WTC11 (cell line): ENCODE data around the gene TANGO2. TPM values are rescaled to one million over a fixed set of nuclear protein-coding genes. Genes with fewer than 3 reads are reported as not detected.

ENCODE experiments used
- ATAC-seq: fragments of 200-7000 bp; cut with Tn5 transposase; 2 replicates; pipeline ENCODE4 v1.10.0; 2021; ENCODE audit warnings: mild to moderate bottlenecking, moderate library complexity
- CTCF ChIA-PET: fragments of 300-600 bp; sonication (Branson Sonifier 250); formaldehyde crosslinking; loops from one replicate; lab custom pipeline; 2021; ENCODE audit warnings: antibody characterized with exemption; lab: Charles Lee
- POLR2A ChIA-PET: fragments of 350-600 bp; sonication (Branson Sonifier 250); formaldehyde crosslinking; loops from one replicate; lab custom pipeline; 2021; ENCODE audit warnings: antibody characterized with exemption; lab: Charles Lee
- DNase-seq: peaks from one replicate; pipeline ENCODE4 v3.0.0; 2021; ENCODE audit warnings: low spot score
- H3K27ac Mint-ChIP-seq: 2 replicates; pipeline ENCODE4 v1.8.0; 2021; ENCODE audit warnings: mixed read lengths
- H3K27me3 Mint-ChIP-seq: 2 replicates; pipeline ENCODE4 v1.8.0; 2021; ENCODE audit warnings: low read depth, mild to moderate bottlenecking, moderate library complexity, mixed read lengths
- H3K36me3 Mint-ChIP-seq: 2 replicates; pipeline ENCODE4 v1.8.0; 2021; ENCODE audit warnings: mixed read lengths
- H3K4me1 Mint-ChIP-seq: 2 replicates; pipeline ENCODE4 v1.8.0; 2022; ENCODE audit warnings: mixed read lengths
- H3K4me3 Mint-ChIP-seq: 2 replicates; pipeline ENCODE4 v1.8.0; 2021; ENCODE audit warnings: mild to moderate bottlenecking, moderate library complexity, mixed read lengths
- H3K9me3 Mint-ChIP-seq: 2 replicates; pipeline ENCODE4 v1.8.0; 2021; ENCODE audit warnings: mixed read lengths
- E2F1 ChIP-seq: sonication (generic); formaldehyde crosslinking; IDR thresholded peaks from 2 replicates; pipeline ENCODE4 v1.8.0; 2022; ENCODE audit warnings: mild to moderate bottlenecking, missing genetic modification reagents
- E2F4 ChIP-seq: sonication (generic); formaldehyde crosslinking; IDR thresholded peaks from 2 replicates; pipeline ENCODE4 v1.8.1; 2022; ENCODE audit warnings: low read depth, mild to moderate bottlenecking, moderate library complexity, missing genetic modification reagents, borderline replicate concordance
- ETV6 ChIP-seq: sonication (generic); formaldehyde crosslinking; IDR thresholded peaks from 2 replicates; pipeline ENCODE4 v1.8.1; 2022; ENCODE audit warnings: mild to moderate bottlenecking, missing genetic modification reagents
- FOXJ3 ChIP-seq: sonication (generic); formaldehyde crosslinking; IDR thresholded peaks from 2 replicates; pipeline ENCODE4 v1.9.0; 2021; ENCODE audit warnings: missing genetic modification reagents, mild to moderate bottlenecking, borderline replicate concordance
- FOXK1 ChIP-seq: sonication (generic); formaldehyde crosslinking; IDR thresholded peaks from 2 replicates; pipeline ENCODE4 v1.8.0; 2022; ENCODE audit warnings: mild to moderate bottlenecking, moderate library complexity, missing genetic modification reagents
- FOXP1 ChIP-seq: sonication (generic); formaldehyde crosslinking; IDR thresholded peaks from 2 replicates; pipeline ENCODE4 v1.8.0; 2022; ENCODE audit warnings: missing genetic modification reagents, mild to moderate bottlenecking, moderate library complexity, borderline replicate concordance
- HMGA2 ChIP-seq: fragments of 250-450 bp; sonication (Bioruptor Pico); IDR thresholded peaks from 2 replicates; pipeline ENCODE4 v1.4.0; 2021; ENCODE audit warnings: mild to moderate bottlenecking, moderate library complexity
- MYBL2 ChIP-seq: sonication (generic); formaldehyde crosslinking; IDR thresholded peaks from 2 replicates; pipeline ENCODE4 v1.8.1; 2023; ENCODE audit warnings: mild to moderate bottlenecking, moderate library complexity, missing genetic modification reagents
- NR1H2 ChIP-seq: sonication (generic); formaldehyde crosslinking; IDR thresholded peaks from 2 replicates; pipeline ENCODE4 v1.9.0; 2021; ENCODE audit warnings: mild to moderate bottlenecking, moderate library complexity, missing genetic modification reagents
- SP1 ChIP-seq: sonication (generic); formaldehyde crosslinking; conservative IDR thresholded peaks from 2 replicates; pipeline ENCODE4 v1.8.1; 2022; ENCODE audit warnings: missing genetic modification reagents
- TCF7 ChIP-seq: sonication (generic); formaldehyde crosslinking; IDR thresholded peaks from 2 replicates; pipeline ENCODE4 v1.8.0; 2022; ENCODE audit warnings: mild to moderate bottlenecking, low read depth, missing genetic modification reagents, moderate library complexity
- USF1 ChIP-seq: sonication (generic); formaldehyde crosslinking; IDR thresholded peaks from 2 replicates; pipeline ENCODE4 v1.8.0; 2022; ENCODE audit warnings: mild to moderate bottlenecking, missing genetic modification reagents
- ZNF219 ChIP-seq: sonication (generic); formaldehyde crosslinking; IDR thresholded peaks from 2 replicates; pipeline ENCODE4 v1.8.0; 2023; ENCODE audit warnings: missing genetic modification reagents, mild to moderate bottlenecking, borderline replicate concordance
- ZNF263 ChIP-seq: sonication (generic); formaldehyde crosslinking; IDR thresholded peaks from 2 replicates; pipeline ENCODE4 v1.8.1; 2022; ENCODE audit warnings: low read depth, mild to moderate bottlenecking, moderate library complexity, missing genetic modification reagents
- ZNF423 ChIP-seq: fragments of 250-450 bp; sonication (Bioruptor Pico); IDR thresholded peaks from 2 replicates; pipeline ENCODE4 v2.1.2; 2022; ENCODE audit warnings: mild to moderate bottlenecking, moderate library complexity
- ZNF671 ChIP-seq: fragments of 250-450 bp; sonication (Bioruptor Pico); IDR thresholded peaks from 2 replicates; pipeline ENCODE4 v1.8.0; 2021; ENCODE audit warnings: mild to moderate bottlenecking
- total RNA-seq: library from RNA; stranded (reverse); gene quantifications from 3 replicates; pipeline ENCODE4 v1.2.3, GENCODE V29; 2021
- TF ChIP-seq, protein P1 (sequence below): sonication (generic); formaldehyde crosslinking; IDR thresholded peaks from 2 replicates; pipeline ENCODE4 v1.8.1; 2023; ENCODE audit warnings: mild to moderate bottlenecking, missing genetic modification reagents
- TF ChIP-seq, protein P2 (sequence below): sonication (generic); formaldehyde crosslinking; IDR thresholded peaks from 2 replicates; pipeline ENCODE4 v1.8.1; 2022; ENCODE audit warnings: missing genetic modification reagents, borderline replicate concordance
- TF ChIP-seq, protein P3 (sequence below): sonication (generic); formaldehyde crosslinking; conservative IDR thresholded peaks from 2 replicates; pipeline ENCODE4 v1.8.1; 2022; ENCODE audit warnings: mild to moderate bottlenecking, missing genetic modification reagents
- TF ChIP-seq, protein P4 (sequence below): sonication (generic); formaldehyde crosslinking; IDR thresholded peaks from 2 replicates; pipeline ENCODE4 v1.8.1; 2023; ENCODE audit warnings: mild to moderate bottlenecking, missing genetic modification reagents, moderate library complexity

The TANGO2 gene
- total RNA-seq, 1 experiment from 2014 or later: 14.8 TPM

DNA sequence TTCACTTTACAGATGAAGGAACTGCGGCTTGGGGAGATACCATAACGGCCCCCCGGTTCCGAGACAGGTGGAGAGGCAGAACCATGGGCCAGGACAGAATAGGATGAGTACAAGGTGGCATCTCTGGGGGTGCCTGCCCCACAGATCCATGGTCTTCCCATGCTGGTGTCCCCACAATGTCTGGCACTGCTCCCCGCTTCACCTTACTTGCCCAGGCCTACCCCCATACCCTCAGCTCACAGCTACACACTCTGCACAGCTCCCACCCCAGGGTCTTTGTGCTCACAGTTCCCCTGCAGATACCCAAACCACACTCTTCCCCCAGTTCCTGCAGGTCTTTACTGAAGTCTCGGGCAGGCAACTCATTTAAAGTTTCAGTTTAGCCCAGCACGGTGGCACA, 47.7 kb downstream of the TANGO2 start:
- ChIA-PET CTCF (no interaction called here), POLR2A (interaction anchor here (0.7 kb wide), 1 partner anchor 49 kb away, joined by 5 read pairs; no protein-coding TSS in a partner anchor)
- peaks cover 15% of the 10 kb centered on the region for H3K27me3 Mint-ChIP-seq
- H3K4me3 Mint-ChIP-seq: no peak overlapping the region
- ATAC-seq: no peak
- no peaks in the 10 kb centered on the region for H3K36me3 Mint-ChIP-seq
- no peak for TF ChIP-seq ETV6 (CRISPR knock-in tag)
- TF ChIP-seq ZNF671 (CRISPR knock-in tag): no peak
- no peaks in the 10 kb centered on the region for H3K9me3 Mint-ChIP-seq
- DNase-seq: no peak
- H3K27ac Mint-ChIP-seq: no peak overlapping the region
- no peaks in the 10 kb centered on the region for H3K4me1 Mint-ChIP-seq

DNA sequence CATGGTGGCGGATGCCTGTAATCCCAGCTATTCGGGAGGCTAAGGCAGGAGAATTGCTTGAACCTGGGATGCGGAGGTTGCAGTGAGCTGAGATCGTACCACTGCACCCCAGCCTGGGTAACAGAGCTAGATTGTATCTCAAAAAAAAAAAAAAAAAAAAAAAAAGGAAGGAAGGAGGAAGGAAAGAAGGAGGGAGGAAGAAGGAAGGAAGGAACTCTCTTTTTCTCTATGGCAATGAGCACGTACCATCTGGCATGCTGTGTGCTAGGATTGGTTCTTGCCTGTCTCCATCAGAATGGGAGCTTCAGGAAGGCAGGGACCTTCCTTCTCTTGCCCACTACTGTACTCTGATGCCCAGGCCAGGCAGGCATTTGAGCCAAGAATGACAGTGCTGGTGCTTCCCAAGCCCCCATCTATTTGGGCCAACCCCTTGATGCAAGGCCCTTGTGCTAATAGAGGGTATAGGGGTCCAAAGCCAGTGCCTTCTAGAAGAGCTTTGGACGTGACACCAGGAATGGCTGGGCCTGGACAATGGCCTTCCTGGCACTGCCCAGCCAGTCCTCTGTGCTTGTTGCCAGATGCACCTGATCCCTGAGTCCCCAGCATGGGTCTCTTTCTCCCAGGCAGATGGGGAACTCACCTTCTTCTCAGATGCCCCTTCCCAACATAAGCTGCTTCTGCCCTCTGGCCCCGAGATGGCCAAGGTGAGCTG, 48.6 kb downstream of the TANGO2 start:
- DNase-seq: no peak
- no peak overlapping the region for H3K4me3 Mint-ChIP-seq
- peaks cover 15% of the 10 kb centered on the region for H3K27me3 Mint-ChIP-seq
- no peaks in the 10 kb centered on the region for H3K36me3 Mint-ChIP-seq
- no peaks in the 10 kb centered on the region for H3K9me3 Mint-ChIP-seq
- no peak for ATAC-seq
- no peak overlapping the region for H3K27ac Mint-ChIP-seq
- no peaks in the 10 kb centered on the region for H3K4me1 Mint-ChIP-seq
- ChIA-PET CTCF (interaction anchor here (1.0 kb wide), 1 partner anchor 15 kb away, joined by 3 read pairs; no protein-coding TSS in a partner anchor), POLR2A (no interaction called here)
- TF ChIP-seq ZNF219: no peak
- TF ChIP-seq, protein P1, sequence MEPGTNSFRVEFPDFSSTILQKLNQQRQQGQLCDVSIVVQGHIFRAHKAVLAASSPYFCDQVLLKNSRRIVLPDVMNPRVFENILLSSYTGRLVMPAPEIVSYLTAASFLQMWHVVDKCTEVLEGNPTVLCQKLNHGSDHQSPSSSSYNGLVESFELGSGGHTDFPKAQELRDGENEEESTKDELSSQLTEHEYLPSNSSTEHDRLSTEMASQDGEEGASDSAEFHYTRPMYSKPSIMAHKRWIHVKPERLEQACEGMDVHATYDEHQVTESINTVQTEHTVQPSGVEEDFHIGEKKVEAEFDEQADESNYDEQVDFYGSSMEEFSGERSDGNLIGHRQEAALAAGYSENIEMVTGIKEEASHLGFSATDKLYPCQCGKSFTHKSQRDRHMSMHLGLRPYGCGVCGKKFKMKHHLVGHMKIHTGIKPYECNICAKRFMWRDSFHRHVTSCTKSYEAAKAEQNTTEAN (CRISPR knock-in tag): no peak
- TF ChIP-seq FOXK1 (CRISPR knock-in tag): no peak
- TF ChIP-seq ZNF423 (CRISPR knock-in tag): no peak
- no peak for TF ChIP-seq E2F1 (CRISPR knock-in tag)
- no peak for TF ChIP-seq ZNF263 (CRISPR knock-in tag)
- TF ChIP-seq, protein P2, sequence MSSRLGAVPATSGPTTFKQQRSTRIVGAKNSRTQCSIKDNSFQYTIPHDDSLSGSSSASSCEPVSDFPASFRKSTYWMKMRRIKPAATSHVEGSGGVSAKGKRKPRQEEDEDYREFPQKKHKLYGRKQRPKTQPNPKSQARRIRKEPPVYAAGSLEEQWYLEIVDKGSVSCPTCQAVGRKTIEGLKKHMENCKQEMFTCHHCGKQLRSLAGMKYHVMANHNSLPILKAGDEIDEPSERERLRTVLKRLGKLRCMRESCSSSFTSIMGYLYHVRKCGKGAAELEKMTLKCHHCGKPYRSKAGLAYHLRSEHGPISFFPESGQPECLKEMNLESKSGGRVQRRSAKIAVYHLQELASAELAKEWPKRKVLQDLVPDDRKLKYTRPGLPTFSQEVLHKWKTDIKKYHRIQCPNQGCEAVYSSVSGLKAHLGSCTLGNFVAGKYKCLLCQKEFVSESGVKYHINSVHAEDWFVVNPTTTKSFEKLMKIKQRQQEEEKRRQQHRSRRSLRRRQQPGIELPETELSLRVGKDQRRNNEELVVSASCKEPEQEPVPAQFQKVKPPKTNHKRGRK (CRISPR knock-in tag): no peak
- no peak for TF ChIP-seq MYBL2
- TF ChIP-seq USF1 (CRISPR knock-in tag): no peak
- no peak for TF ChIP-seq E2F4 (CRISPR knock-in tag)
- TF ChIP-seq, protein P3, sequence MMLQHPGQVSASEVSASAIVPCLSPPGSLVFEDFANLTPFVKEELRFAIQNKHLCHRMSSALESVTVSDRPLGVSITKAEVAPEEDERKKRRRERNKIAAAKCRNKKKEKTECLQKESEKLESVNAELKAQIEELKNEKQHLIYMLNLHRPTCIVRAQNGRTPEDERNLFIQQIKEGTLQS (CRISPR knock-in tag): no peak
- no peak for TF ChIP-seq FOXP1 (CRISPR knock-in tag)
- no peak for TF ChIP-seq ETV6 (CRISPR knock-in tag)
- no peak for TF ChIP-seq ZNF671 (CRISPR knock-in tag)
- TF ChIP-seq TCF7: no peak
- TF ChIP-seq HMGA2 (CRISPR knock-in tag): no peak
- TF ChIP-seq, protein P4, sequence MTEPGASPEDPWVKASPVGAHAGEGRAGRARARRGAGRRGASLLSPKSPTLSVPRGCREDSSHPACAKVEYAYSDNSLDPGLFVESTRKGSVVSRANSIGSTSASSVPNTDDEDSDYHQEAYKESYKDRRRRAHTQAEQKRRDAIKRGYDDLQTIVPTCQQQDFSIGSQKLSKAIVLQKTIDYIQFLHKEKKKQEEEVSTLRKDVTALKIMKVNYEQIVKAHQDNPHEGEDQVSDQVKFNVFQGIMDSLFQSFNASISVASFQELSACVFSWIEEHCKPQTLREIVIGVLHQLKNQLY: no peak
- TF ChIP-seq NR1H2 (CRISPR knock-in tag): no peak
- no peak for TF ChIP-seq SP1 (CRISPR knock-in tag)
- no peak for TF ChIP-seq FOXJ3 (CRISPR knock-in tag)
